ENCODE results near the gene DMXL1.

DNA sequence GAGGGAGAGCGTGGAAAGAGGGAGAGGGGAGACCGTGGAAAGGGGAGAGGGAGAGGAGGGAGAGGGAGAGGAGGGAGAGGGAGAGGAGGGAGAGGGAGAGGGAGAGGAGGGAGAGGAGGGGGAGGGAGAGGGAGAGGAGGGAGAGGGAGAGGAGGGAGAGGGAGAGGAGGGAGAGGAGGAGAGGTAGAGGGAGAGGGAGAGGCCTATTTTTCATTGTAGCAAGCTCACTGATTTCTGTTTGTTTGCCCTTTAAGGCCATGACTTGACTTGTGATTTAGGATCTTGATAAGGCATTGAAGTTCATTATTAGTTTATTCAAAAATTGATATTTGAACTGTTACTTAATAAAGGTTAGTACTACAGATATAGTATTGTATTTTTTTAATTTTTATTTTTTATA lies 52.4 kb downstream of the DMXL1 start:
- TF ChIP-seq PRDM4 (tag by site-specific recombination; IDR thresholded peaks at IDR 0.05) (no peak), CTCF (tag by site-specific recombination; IDR thresholded peaks at IDR 0.05) (no peak), SP2 (tag by site-specific recombination; IDR thresholded peaks at IDR 0.05) (no peak), TCF7L2 (IDR thresholded peaks at IDR 0.05; ENCODE audit: borderline replicate concordance, low read depth, low read length) (no peak), ZNF311 (tag by site-specific recombination; IDR thresholded peaks at IDR 0.05; ENCODE audit: borderline replicate concordance) (no peak), ZEB2 (tag by site-specific recombination; IDR thresholded peaks at IDR 0.05) (no peak), ZNF48 (tag by site-specific recombination; IDR thresholded peaks at IDR 0.05) (no peak), ZNF335 (tag by site-specific recombination; conservative IDR thresholded peaks at IDR 0.05) (no peak), ZNF623 (tag by site-specific recombination; IDR thresholded peaks at IDR 0.05) (no peak)
- TF ChIP-seq, protein P1, sequence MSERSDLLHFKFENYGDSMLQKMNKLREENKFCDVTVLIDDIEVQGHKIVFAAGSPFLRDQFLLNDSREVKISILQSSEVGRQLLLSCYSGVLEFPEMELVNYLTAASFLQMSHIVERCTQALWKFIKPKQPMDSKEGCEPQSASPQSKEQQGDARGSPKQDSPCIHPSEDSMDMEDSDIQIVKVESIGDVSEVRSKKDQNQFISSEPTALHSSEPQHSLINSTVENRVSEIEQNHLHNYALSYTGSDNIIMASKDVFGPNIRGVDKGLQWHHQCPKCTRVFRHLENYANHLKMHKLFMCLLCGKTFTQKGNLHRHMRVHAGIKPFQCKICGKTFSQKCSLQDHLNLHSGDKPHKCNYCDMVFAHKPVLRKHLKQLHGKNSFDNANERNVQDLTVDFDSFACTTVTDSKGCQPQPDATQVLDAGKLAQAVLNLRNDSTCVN (tag by site-specific recombination; optimal IDR thresholded peaks at IDR 0.05) = no peak

Data from HEK293 (cell line).